ENCODE data around the gene TTC27. TPM values are rescaled to one million over a fixed set of nuclear protein-coding genes. Genes with fewer than 3 reads are reported as not detected.
"Not testable (repeated sequence)": the region's sequence is repeated elsewhere in the genome, so short reads cannot be mapped to it uniquely, and the experiment has no call there.

TTC27 gene
- total and polyA plus RNA-seq, 12 donors, result 4.8 to 17.3 (median 12.1) TPM

- intact Hi-C loops (cut with DNase I), result no loop called here
- no peak for DNase-seq
- no peaks in the 10 kb centered on the region for H3K9me3 ChIP-seq
- H3K27me3 ChIP-seq, result no peaks in the 10 kb centered on the region
- H3K36me3 ChIP-seq, result no peaks in the 10 kb centered on the region
- ATAC-seq, result peak in 1 of 8 donors; percentile 24
- no peak overlapping the region for H3K4me3 ChIP-seq
- H3K4me1 ChIP-seq, result peaks cover 0 to 18% (median 0%) of the 10 kb centered on the region in 9 donors
- 81 to 85% methylated on average over 7 of the region's 7 CpGs for WGBS, 2 donors
- no peak overlapping the region for H3K27ac ChIP-seq
- no peak for TF ChIP-seq CTCF (IDR thresholded peaks at IDR 0.05)
Measured at GRCh38 chr2:32863803-32864202, 236.0 kb downstream of the TTC27 start.

- no peaks in the 10 kb centered on the region for H3K27me3 ChIP-seq
- ATAC-seq, result peak in 4 of 8 donors; percentile 44 to 58 (median 47)
- no peak overlapping the region for H3K27ac ChIP-seq
- WGBS, 2 donors, result 59 to 60% methylated on average over 7 of the region's 7 CpGs
- intact Hi-C loops (cut with DNase I), result no loop called here
- H3K9me3 ChIP-seq, result no peaks in the 10 kb centered on the region
- DNase-seq, result no peak
- H3K4me1 ChIP-seq, result peaks cover 0 to 18% (median 0%) of the 10 kb centered on the region in 9 donors
- H3K4me3 ChIP-seq, result no peak overlapping the region
- no peak for TF ChIP-seq CTCF (IDR thresholded peaks at IDR 0.05)
- H3K36me3 ChIP-seq, result no peaks in the 10 kb centered on the region
Measured at GRCh38 chr2:32864334-32865111, 236.7 kb downstream of the TTC27 start.

- peaks cover 0 to 18% (median 0%) of the 10 kb centered on the region in 9 donors for H3K4me1 ChIP-seq
- H3K27ac ChIP-seq, result no peak overlapping the region
- no peaks in the 10 kb centered on the region for H3K27me3 ChIP-seq
- H3K9me3 ChIP-seq, result no peaks in the 10 kb centered on the region
- intact Hi-C loops (cut with DNase I), result no loop called here
- H3K36me3 ChIP-seq, result no peaks in the 10 kb centered on the region
- H3K4me3 ChIP-seq, result no peak overlapping the region
- TF ChIP-seq CTCF (IDR thresholded peaks at IDR 0.05), result no peak
- 65 to 75% methylated on average over 3 of the region's 3 CpGs for WGBS, 2 donors
- ATAC-seq (peak in 1 of 8 donors; percentile 39), DNase-seq (no peak)
Measured at GRCh38 chr2:32865399-32866068, 237.7 kb downstream of the TTC27 start.

- H3K27ac ChIP-seq; intact Hi-C loops (cut with DNase I); H3K36me3 ChIP-seq; H3K9me3 ChIP-seq; DNase-seq; H3K4me3 ChIP-seq; H3K27me3 ChIP-seq; ATAC-seq: not testable (repeated sequence)
- H3K4me1 ChIP-seq, result peaks cover 0 to 18% (median 0%) of the 10 kb centered on the region in 9 donors
- 57 to 71% methylated on average over 1 of the region's 1 CpG for WGBS, 2 donors
Measured at GRCh38 chr2:32866462-32866861, 238.6 kb downstream of the TTC27 start.

Small RNA genes within 50 kb of the gene (microRNA-seq; reads per million reads assigned to microRNA genes)
- 0 reads per million in 2 donors for gene MIR4765

Measured in heart right ventricle (tissue), 16 donors.